Urinary bladder (tissue), 4 donors: ENCODE measurements around the gene AMOTL2. TPM values are rescaled to one million over a fixed set of nuclear protein-coding genes. Genes with fewer than 3 reads are reported as not detected.

Source experiments
- DNase-seq: peaks from one replicate; pipeline ENCODE4 v3.0.0-alpha.2; 2015; ENCODE audit errors: extremely low spot score
- H3K27ac ChIP-seq: one replicate; pipeline ENCODE4 v1.5.1; 2013; ENCODE audit warnings: low read depth, mild to moderate bottlenecking, moderate library complexity
- H3K36me3 ChIP-seq: one replicate; pipeline ENCODE4 v1.6.1; 2013; ENCODE audit warnings: mild to moderate bottlenecking, moderate library complexity; ENCODE audit not compliant: insufficient read depth
- H3K4me1 ChIP-seq: one replicate; pipeline ENCODE4 v1.6.1; 2013; ENCODE audit warnings: mild to moderate bottlenecking, moderate library complexity; ENCODE audit not compliant: insufficient read depth
- H3K4me3 ChIP-seq: one replicate; pipeline ENCODE4 v1.5.1; 2013; ENCODE audit warnings: low read depth, low read length
- WGBS: extraction: QIAGEN DNeasy Blood & Tissue Kit; methylation state at CpG from one replicate; pipeline ENCODE4 v1.1.7; 2013; 5-methylcytosine and 5-hydroxymethylcytosine counted together
- polyA plus RNA-seq: library from polyadenylated mRNA; stranded (reverse); fragments of 200-250 nt; gene quantifications from one replicate; pipeline ENCODE4 v1.2.3, GENCODE V29; 2013
- total RNA-seq: library from RNA; depleted of rRNA; stranded (reverse); fragments of >200 nt; gene quantifications from one replicate; pipeline ENCODE4 v1.2.3, GENCODE V29; 2014
- donor health status: healthy with polysubstance abuse.
- donor health status: healthy.

AMOTL2 gene
- total and polyA plus RNA-seq, 2 donors, result 37.0 to 49.6 TPM

GRCh38 chr3:134374791-134375581 is 739 bp upstream of the AMOTL2 start:
- H3K4me1 ChIP-seq, result no peaks in the 10 kb centered on the region
- peak overlapping the region; percentile 94 for H3K27ac ChIP-seq
- peak; percentile 45 for DNase-seq
- 11% methylated on average over 30 of the region's 30 CpGs for WGBS
- peak overlapping the region; percentile 57 for H3K4me3 ChIP-seq
- H3K36me3 ChIP-seq, result peaks cover 7% of the 10 kb centered on the region

GRCh38 chr3:134373271-134374104 is 759 bp downstream of the AMOTL2 start:
- Histone ChIP-seq H3K4me3 (peak overlapping the region; percentile 57), H3K36me3 (peaks cover 7% of the 10 kb centered on the region), H3K4me1 (no peaks in the 10 kb centered on the region), H3K27ac (peak overlapping the region; percentile 94)
- DNase-seq, result peak; percentile 89
- WGBS, result 4% methylated on average over 51 of the region's 51 CpGs

GRCh38 chr3:134372396-134373270 is 1.6 kb downstream of the AMOTL2 start:
- Histone ChIP-seq H3K36me3 (peaks cover 7% of the 10 kb centered on the region), H3K4me1 (no peaks in the 10 kb centered on the region), H3K4me3 (peak overlapping the region; percentile 57), H3K27ac (peak overlapping the region; percentile 94)
- 13% methylated on average over 9 of the region's 9 CpGs for WGBS
- no peak for DNase-seq

DNA sequence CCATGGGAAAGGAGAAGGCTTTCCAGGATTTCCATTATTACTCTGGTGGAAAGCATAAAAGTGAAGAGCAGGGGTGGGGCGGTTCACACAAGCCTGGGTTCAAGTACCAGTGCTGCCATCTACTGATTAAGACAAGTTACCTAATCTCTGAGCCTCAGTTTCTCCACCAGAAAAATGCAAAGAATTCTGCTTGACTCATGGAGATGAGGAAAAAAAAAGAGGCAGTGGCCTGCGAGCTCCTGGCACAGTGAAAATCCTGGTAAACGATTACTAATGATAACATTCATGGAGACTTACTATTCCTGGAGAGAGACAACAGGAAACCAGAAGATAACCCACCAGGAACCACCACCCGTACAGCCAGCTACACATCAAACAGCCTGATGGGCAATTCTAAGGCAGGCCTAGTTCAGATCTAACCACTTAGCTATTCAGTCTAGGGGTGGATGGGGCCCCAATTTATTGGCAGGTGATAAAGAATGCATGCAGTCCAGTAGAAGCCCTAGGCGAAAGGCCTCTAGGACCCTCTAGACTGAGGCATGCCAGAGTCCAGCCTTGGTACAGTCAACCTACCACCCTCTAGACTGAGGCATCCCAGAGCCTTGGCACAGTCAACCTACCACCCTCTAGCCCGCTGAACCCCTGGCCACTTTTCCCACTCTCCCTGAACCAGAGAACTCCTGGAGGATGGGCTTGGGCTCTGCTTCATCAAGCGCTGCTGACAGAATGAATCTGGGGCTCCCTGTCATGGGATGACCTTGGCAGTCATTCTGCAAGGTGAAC is 2.5 kb downstream of the AMOTL2 start:
- H3K4me1 ChIP-seq, result no peaks in the 10 kb centered on the region

DNA sequence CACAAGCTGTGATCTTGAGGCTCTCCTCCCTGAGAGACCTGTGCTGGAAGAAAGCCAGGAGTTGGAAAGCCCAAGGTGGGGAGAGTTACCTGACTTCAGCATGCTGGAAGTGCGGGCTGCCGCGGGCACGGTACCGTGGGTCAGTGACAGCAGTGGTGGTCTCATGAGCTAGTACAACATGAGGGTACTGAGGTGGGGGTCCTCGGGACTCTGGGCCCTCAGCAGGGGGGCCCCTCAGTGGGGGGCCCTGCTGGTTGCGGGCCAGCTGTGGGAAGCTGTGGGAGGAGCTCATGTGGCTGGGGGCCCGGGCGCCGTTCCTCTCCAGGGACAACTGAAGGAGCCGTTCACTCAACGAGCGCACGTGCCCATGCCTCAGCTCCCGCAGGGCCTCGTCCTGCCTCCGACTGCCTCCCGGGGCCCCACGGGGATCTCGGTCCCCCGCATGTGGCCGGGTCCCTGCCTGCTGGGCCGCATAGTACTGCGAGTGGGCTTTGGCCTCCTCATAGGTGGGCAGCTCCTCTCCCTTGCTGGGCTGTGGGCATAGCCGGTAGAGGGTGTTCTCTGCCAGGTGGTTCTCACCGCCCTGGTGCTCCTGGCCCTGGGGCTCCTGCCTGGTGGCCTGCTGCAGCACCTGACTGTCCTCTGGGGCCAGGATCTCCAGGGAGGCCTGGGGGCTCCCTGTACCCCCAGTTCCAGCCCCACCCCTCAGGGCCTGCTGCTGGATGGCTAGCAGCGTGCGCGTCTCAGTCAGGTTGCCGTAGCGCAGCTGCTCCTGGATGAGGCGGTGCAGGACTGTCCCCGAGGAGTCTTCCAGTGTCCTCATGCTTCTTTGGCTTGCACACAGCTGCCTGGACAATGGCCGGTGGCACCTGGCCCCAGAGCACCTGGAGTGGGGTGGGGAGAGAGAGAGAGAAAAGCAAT is 3.4 kb downstream of the AMOTL2 start:
- DNase-seq, result no peak
- H3K36me3 ChIP-seq, result peaks cover 7% of the 10 kb centered on the region
- H3K4me1 ChIP-seq, result no peaks in the 10 kb centered on the region
- no peak overlapping the region for H3K27ac ChIP-seq
- 69% methylated on average over 34 of the region's 34 CpGs for WGBS
- H3K4me3 ChIP-seq, result no peak overlapping the region

More for the DNA sequence above, 2.5 kb downstream of the AMOTL2 start:
- DNase-seq, result no peak
- WGBS, result 57% methylated on average over 7 of the region's 7 CpGs
- H3K4me3 ChIP-seq, result no peak overlapping the region
- H3K36me3 ChIP-seq, result peaks cover 7% of the 10 kb centered on the region
- no peak overlapping the region for H3K27ac ChIP-seq

DNA sequence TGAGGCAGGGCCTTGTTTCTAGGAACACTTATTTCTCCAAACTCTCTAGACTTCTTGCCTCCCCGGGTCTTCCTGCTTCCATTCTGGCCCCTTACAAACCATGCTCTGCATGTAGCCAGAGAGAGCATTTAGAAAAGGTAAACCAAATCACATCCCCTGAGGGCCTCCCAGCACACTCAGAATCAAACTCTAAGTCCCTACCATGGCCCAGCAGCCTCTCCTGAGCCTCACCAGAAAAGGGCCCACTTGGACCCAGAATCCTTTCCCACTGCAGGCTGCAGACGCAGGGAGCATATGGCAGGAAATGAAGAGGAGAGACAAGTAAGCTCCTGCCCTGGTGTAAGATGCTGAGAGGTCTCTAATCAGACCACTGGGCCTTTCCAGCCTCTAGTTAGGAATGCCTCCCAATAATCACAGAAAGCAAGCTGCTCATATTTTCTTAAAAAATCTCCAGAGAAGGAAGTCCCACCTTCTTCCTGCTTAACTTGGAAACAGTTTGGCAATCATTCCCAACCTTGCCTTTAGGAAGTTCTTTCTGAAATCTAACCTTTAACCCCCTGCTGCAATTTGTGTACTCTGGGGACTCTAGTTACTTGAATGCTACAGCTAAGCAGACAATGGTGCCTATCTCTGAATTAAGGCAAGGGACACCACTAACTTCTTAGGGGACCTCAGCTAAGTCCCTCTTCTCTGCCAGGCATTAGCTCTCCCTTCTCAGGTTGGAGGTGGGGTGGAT is 4.2 kb downstream of the AMOTL2 start:
- DNase-seq, result no peak
- Histone ChIP-seq H3K36me3 (peaks cover 7% of the 10 kb centered on the region), H3K4me3 (no peak overlapping the region)

GRCh38 chr3:134369231-134369741 is 5.0 kb downstream of the AMOTL2 start:
- whole genome bisulfite sequencing, result 64% methylated on average over 10 of the region's 10 CpGs
- Histone ChIP-seq H3K27ac (no peak overlapping the region), H3K4me1 (no peaks in the 10 kb centered on the region), H3K36me3 (peaks cover 7% of the 10 kb centered on the region), H3K4me3 (no peak overlapping the region)
- DNase-seq, result no peak

More for the DNA sequence above, 4.2 kb downstream of the AMOTL2 start:
- Histone ChIP-seq H3K4me1 (no peaks in the 10 kb centered on the region), H3K27ac (no peak overlapping the region)
- 78% methylated on average over 2 of the region's 2 CpGs for WGBS

DNA sequence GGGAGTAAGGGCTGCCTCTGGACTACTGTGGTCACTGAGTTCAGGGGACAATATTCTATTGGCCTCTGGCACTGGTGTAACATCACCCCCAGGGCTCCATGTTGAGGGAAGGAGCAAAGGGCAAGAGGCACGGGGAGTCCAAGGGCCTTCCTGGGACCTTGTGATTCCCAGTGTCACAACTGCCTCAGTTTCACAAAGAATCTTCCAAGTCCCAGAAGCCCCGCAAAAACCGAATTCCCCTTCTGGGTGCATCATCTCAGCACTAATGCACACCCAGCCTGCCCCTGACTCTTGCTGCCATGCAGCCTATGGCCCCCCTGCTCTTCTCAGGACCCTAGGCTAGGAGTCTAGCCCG is 5.5 kb downstream of the AMOTL2 start:
- Histone ChIP-seq H3K36me3 (peaks cover 7% of the 10 kb centered on the region), H3K27ac (no peak overlapping the region), H3K4me1 (no peaks in the 10 kb centered on the region), H3K4me3 (no peak overlapping the region)
- no peak for DNase-seq
- WGBS, result 86% methylated on average over 4 of the region's 4 CpGs

DNA sequence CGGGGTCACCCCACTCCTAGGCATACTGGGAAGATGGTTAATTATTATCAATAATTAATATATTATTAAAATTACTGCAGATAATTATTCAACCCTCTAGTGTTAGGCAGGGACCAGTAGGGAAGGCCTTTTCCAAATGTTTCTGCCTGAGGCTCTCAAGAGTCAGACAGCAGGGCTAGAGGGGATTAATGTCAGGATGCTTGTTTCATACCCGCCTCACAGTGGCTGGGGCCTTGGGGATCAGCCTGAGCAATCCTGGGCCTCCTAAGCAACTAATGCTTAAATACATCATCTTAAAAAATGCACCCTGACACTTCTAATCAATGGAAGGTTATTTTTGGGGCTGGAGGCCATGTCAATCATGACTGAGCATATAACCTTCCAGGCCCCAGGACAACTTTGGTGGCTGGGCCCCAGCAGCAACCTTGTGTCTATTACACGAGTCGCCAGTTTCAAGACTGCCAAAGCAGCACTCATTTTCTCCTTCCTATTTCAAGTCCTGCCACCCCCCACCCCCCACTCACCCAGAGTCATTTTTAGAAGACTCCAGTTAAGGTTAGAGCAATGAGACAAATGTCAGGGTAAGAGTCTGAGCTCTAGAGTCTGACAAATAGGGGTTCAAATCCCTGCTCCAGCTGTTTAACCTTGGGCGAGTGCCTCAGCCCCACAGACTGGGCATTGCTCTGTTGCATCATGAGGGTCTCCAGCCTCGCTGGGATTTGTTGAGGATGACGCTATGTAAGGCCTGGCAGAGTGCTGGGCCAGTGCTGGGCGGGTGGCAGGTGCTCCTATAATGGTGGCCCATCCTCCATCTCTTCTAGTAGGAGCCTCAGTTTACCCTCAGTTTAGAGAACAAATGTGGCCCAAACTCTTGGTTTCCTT is 6.1 kb downstream of the AMOTL2 start:
- Histone ChIP-seq H3K36me3 (peaks cover 7% of the 10 kb centered on the region), H3K27ac (no peak overlapping the region), H3K4me1 (no peaks in the 10 kb centered on the region), H3K4me3 (no peak overlapping the region)
- DNase-seq, result no peak
- whole genome bisulfite sequencing, result 83% methylated on average over 8 of the region's 8 CpGs

DNA sequence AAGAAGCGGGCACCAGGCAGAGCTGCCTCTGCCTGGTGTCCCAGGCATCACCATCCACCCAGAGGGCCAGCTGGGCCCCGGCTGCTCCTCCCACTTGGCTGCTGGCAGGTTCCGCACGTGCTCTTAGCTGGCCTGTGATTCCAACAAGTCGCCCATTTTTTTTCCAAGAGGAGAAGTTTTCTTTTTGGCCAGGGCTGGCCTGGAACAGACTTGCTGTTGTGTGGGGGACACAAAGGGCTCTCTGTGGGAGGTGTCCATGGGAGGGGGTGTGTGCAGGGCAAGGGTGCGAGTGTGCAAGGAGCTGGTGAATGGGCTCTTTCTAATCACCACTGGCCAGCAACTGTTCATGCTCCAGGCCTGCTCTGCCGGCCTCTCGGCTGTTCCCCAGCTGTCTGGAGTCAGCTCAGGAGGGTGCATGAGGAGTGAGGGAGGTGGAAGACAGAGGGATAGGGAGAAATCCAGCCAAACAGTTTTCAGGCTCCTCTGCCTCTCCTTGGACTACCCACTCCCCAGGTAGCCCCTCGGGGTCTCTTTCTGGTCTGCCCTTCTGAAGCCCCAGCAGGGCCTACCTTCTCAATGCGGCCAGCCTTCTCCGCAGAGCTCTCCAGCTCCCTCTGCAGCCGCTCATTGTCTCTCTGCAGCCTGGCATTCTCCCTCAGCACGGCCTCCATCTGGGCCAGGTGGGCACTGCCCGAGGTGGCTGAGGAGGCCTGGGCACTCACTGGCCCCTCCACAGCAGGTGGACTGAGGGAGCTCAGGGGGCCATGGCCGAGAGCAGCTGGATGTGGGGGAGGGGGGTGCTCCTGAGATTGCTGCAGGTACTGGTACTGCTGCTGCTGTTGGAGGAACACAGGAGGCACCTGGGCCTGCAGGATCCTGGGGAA is 7.1 kb downstream of the AMOTL2 start:
- H3K4me3 ChIP-seq, result no peak overlapping the region

More for the DNA sequence above, 7.1 kb downstream of the AMOTL2 start:
- Histone ChIP-seq H3K27ac (no peak overlapping the region), H3K36me3 (peaks cover 8% of the 10 kb centered on the region), H3K4me1 (no peaks in the 10 kb centered on the region)
- no peak for DNase-seq
- 60% methylated on average over 15 of the region's 15 CpGs for WGBS
